ENCODE measurements around the gene TRAPPC3. TPM values are rescaled to one million over a fixed set of nuclear protein-coding genes. Genes with fewer than 3 reads are reported as not detected.

The TRAPPC3 gene
- total RNA-seq, 1 donor from 2014 or later = 74.4 TPM

GRCh38 chr1:36109041-36109679, 40.1 kb downstream of the TRAPPC3 start:
- Mint-ChIP-seq H3K27ac (peak overlapping the region; percentile 30), H3K4me1 (ENCODE audit: low read depth) (peaks cover 12% of the 10 kb centered on the region), H3K9me3 (no peaks in the 10 kb centered on the region), H3K36me3 (ENCODE audit: low read depth) (no peaks in the 10 kb centered on the region), H3K27me3 (ENCODE audit: insufficient read depth) (peaks cover 8% of the 10 kb centered on the region), H3K4me3 (no peak overlapping the region)
- peak; percentile 19 for DNase-seq (ENCODE audit: low spot score)
- intact Hi-C loops (cut with micrococcal nuclease) = no loop called here

- H3K9me3 Mint-ChIP-seq = no peaks in the 10 kb centered on the region
- peaks cover 8% of the 10 kb centered on the region for H3K27me3 Mint-ChIP-seq (ENCODE audit: insufficient read depth)
- H3K27ac Mint-ChIP-seq = no peak overlapping the region
- no peaks in the 10 kb centered on the region for H3K36me3 Mint-ChIP-seq (ENCODE audit: low read depth)
- peaks cover 12% of the 10 kb centered on the region for H3K4me1 Mint-ChIP-seq (ENCODE audit: low read depth)
- intact Hi-C loops (cut with micrococcal nuclease) = no loop called here
- H3K4me3 Mint-ChIP-seq = no peak overlapping the region
- no peak for DNase-seq (ENCODE audit: low spot score)
Observed at GRCh38 chr1:36108314-36108713, 41.0 kb downstream of the TRAPPC3 start.

- H3K36me3 Mint-ChIP-seq (ENCODE audit: low read depth) = no peaks in the 10 kb centered on the region
- no peak for DNase-seq (ENCODE audit: low spot score)
- intact Hi-C loops (cut with micrococcal nuclease) = no loop called here
- peaks cover 5% of the 10 kb centered on the region for H3K27me3 Mint-ChIP-seq (ENCODE audit: insufficient read depth)
- H3K4me3 Mint-ChIP-seq = no peak overlapping the region
- peaks cover 12% of the 10 kb centered on the region for H3K4me1 Mint-ChIP-seq (ENCODE audit: low read depth)
- H3K9me3 Mint-ChIP-seq = no peaks in the 10 kb centered on the region
- H3K27ac Mint-ChIP-seq = no peak overlapping the region
Observed at GRCh38 chr1:36107394-36107793, 41.9 kb downstream of the TRAPPC3 start.

GRCh38 chr1:36106269-36106668, 43.0 kb downstream of the TRAPPC3 start:
- peaks cover 9% of the 10 kb centered on the region for H3K4me1 Mint-ChIP-seq (ENCODE audit: low read depth)
- DNase-seq (ENCODE audit: low spot score) = no peak
- H3K4me3 Mint-ChIP-seq = no peak overlapping the region
- H3K36me3 Mint-ChIP-seq (ENCODE audit: low read depth) = no peaks in the 10 kb centered on the region
- no peak overlapping the region for H3K27ac Mint-ChIP-seq
- intact Hi-C loops (cut with micrococcal nuclease) = no loop called here
- H3K27me3 Mint-ChIP-seq (ENCODE audit: insufficient read depth) = peaks cover 3% of the 10 kb centered on the region
- no peaks in the 10 kb centered on the region for H3K9me3 Mint-ChIP-seq

- Mint-ChIP-seq H3K9me3 (no peaks in the 10 kb centered on the region), H3K4me3 (no peak overlapping the region), H3K4me1 (ENCODE audit: low read depth) (no peaks in the 10 kb centered on the region), H3K36me3 (ENCODE audit: low read depth) (no peaks in the 10 kb centered on the region), H3K27me3 (ENCODE audit: insufficient read depth) (no peaks in the 10 kb centered on the region), H3K27ac (no peak overlapping the region)
- DNase-seq (ENCODE audit: low spot score) = no peak
- intact Hi-C loops (cut with micrococcal nuclease) = no loop called here
Observed at GRCh38 chr1:36101546-36101945, 47.7 kb downstream of the TRAPPC3 start.

GRCh38 chr1:36100376-36100775, 48.9 kb downstream of the TRAPPC3 start:
- no peaks in the 10 kb centered on the region for H3K36me3 Mint-ChIP-seq (ENCODE audit: low read depth)
- no peaks in the 10 kb centered on the region for H3K4me1 Mint-ChIP-seq (ENCODE audit: low read depth)
- H3K27ac Mint-ChIP-seq = no peak overlapping the region
- no peaks in the 10 kb centered on the region for H3K9me3 Mint-ChIP-seq
- H3K27me3 Mint-ChIP-seq (ENCODE audit: insufficient read depth) = no peaks in the 10 kb centered on the region
- H3K4me3 Mint-ChIP-seq = no peak overlapping the region
- no peak for DNase-seq (ENCODE audit: low spot score)
- intact Hi-C loops (cut with micrococcal nuclease) = no loop called here

- Mint-ChIP-seq H3K27me3 (ENCODE audit: insufficient read depth) (no peaks in the 10 kb centered on the region), H3K9me3 (no peaks in the 10 kb centered on the region), H3K4me1 (ENCODE audit: low read depth) (no peaks in the 10 kb centered on the region), H3K27ac (no peak overlapping the region), H3K4me3 (no peak overlapping the region), H3K36me3 (ENCODE audit: low read depth) (no peaks in the 10 kb centered on the region)
- intact Hi-C loops (cut with micrococcal nuclease) = loop anchor here (1.0 kb wide), 5 partner anchors 34 to 320 kb away; partner anchors contain the start of gene TRAPPC3
- peak; percentile 65 for DNase-seq (ENCODE audit: low spot score)
Observed at GRCh38 chr1:36099681-36100341, 49.5 kb downstream of the TRAPPC3 start.

GRCh38 chr1:36098650-36099365, 50.5 kb downstream of the TRAPPC3 start:
- DNase-seq (ENCODE audit: low spot score) = no peak
- Mint-ChIP-seq H3K4me3 (no peak overlapping the region), H3K9me3 (no peaks in the 10 kb centered on the region), H3K27ac (no peak overlapping the region), H3K27me3 (ENCODE audit: insufficient read depth) (no peaks in the 10 kb centered on the region), H3K36me3 (ENCODE audit: low read depth) (no peaks in the 10 kb centered on the region), H3K4me1 (ENCODE audit: low read depth) (no peaks in the 10 kb centered on the region)
- intact Hi-C loops (cut with micrococcal nuclease) = loop anchor here (1.0 kb wide), 5 partner anchors 35 to 321 kb away; partner anchors contain the start of gene TRAPPC3

GRCh38 chr1:36097693-36098585, 51.3 kb downstream of the TRAPPC3 start:
- H3K4me3 Mint-ChIP-seq = no peak overlapping the region

GRCh38 chr1:36096500-36097432, 52.5 kb downstream of the TRAPPC3 start:
- Mint-ChIP-seq H3K36me3 (ENCODE audit: low read depth) (peaks cover 13% of the 10 kb centered on the region), H3K4me3 (no peak overlapping the region), H3K9me3 (no peaks in the 10 kb centered on the region), H3K4me1 (ENCODE audit: low read depth) (no peaks in the 10 kb centered on the region), H3K27ac (peak overlapping the region; percentile 12), H3K27me3 (ENCODE audit: insufficient read depth) (no peaks in the 10 kb centered on the region)
- no peak for DNase-seq (ENCODE audit: low spot score)
- intact Hi-C loops (cut with micrococcal nuclease) = no loop called here

More at GRCh38 chr1:36097693-36098585, 51.3 kb downstream of the TRAPPC3 start:
- DNase-seq (ENCODE audit: low spot score) = no peak
- no peak overlapping the region for H3K27ac Mint-ChIP-seq
- H3K27me3 Mint-ChIP-seq (ENCODE audit: insufficient read depth) = no peaks in the 10 kb centered on the region
- no peaks in the 10 kb centered on the region for H3K4me1 Mint-ChIP-seq (ENCODE audit: low read depth)
- intact Hi-C loops (cut with micrococcal nuclease) = no loop called here
- H3K9me3 Mint-ChIP-seq = no peaks in the 10 kb centered on the region
- H3K36me3 Mint-ChIP-seq (ENCODE audit: low read depth) = peaks cover 4% of the 10 kb centered on the region

GRCh38 chr1:36095760-36096405, 53.4 kb downstream of the TRAPPC3 start:
- H3K27me3 Mint-ChIP-seq (ENCODE audit: insufficient read depth) = no peaks in the 10 kb centered on the region
- DNase-seq (ENCODE audit: low spot score) = no peak
- no peak overlapping the region for H3K4me3 Mint-ChIP-seq
- H3K27ac Mint-ChIP-seq = no peak overlapping the region
- H3K36me3 Mint-ChIP-seq (ENCODE audit: low read depth) = peaks cover 16% of the 10 kb centered on the region
- no peaks in the 10 kb centered on the region for H3K9me3 Mint-ChIP-seq
- peaks cover 9% of the 10 kb centered on the region for H3K4me1 Mint-ChIP-seq (ENCODE audit: low read depth)
- intact Hi-C loops (cut with micrococcal nuclease) = no loop called here

Data from activated T-helper 1 cell treated with anti-CD3 and anti-CD28 coated beads, Interleukin-12 subunit alpha, Interleukin-12 subunit beta, Interleukin-2, Interleukin-4 antibody, amounts not matched to agents 30 ng/mL and 10 ng/mL and 1 ng/mL, durations not matched to agents 14 hours and 24 hours and 36 hours (primary cell).